Liver (tissue), 9 donors: ENCODE results near the gene DBN1. TPM values are rescaled to one million over a fixed set of nuclear protein-coding genes. Genes with fewer than 3 reads are reported as not detected.

Source experiments
- DNase-seq: peaks from one replicate; pipeline ENCODE4 v3.0.0-alpha.2; 2017; ENCODE audit warnings: low spot score
- H3K27ac ChIP-seq, 2 donors: one replicate each; pipeline ENCODE4 v1.7.0; 2013; ENCODE audit warnings: inconsistent platforms in 2 of 2, low read length in 2 of 2, control low read depth in 1 of 2, low read depth in 1 of 2, mild to moderate bottlenecking in 1 of 2
- H3K27me3 ChIP-seq, 4 donors: one replicate each; pipeline versions ENCODE4 v1.6.1 to v1.7.0; 2013; ENCODE audit warnings: low read length in 3 of 4, inconsistent platforms in 1 of 4, mild to moderate bottlenecking in 1 of 4, moderate library complexity in 1 of 4; ENCODE audit not compliant: control insufficient read depth in 4 of 4, insufficient read depth in 4 of 4
- H3K36me3 ChIP-seq, 4 donors: one replicate each; pipeline versions ENCODE4 v1.6.1 to v1.7.0; 2013; ENCODE audit warnings: low read length in 3 of 4, mild to moderate bottlenecking in 3 of 4, low read depth in 1 of 4, moderate library complexity in 1 of 4; ENCODE audit not compliant: control insufficient read depth in 4 of 4, insufficient read depth in 3 of 4
- H3K4me1 ChIP-seq, 4 donors: one replicate each; pipeline versions ENCODE4 v1.6.1 to v1.7.0; 2013; ENCODE audit warnings: low read length in 3 of 4, mild to moderate bottlenecking in 3 of 4, moderate library complexity in 1 of 4; ENCODE audit not compliant: control insufficient read depth in 4 of 4, insufficient read depth in 4 of 4
- H3K4me3 ChIP-seq, 3 donors: one replicate each; pipeline versions ENCODE4 v1.6.1 to v1.7.0; 2013; ENCODE audit warnings: low read length in 3 of 3, control low read depth in 1 of 3, low read depth in 1 of 3, mild to moderate bottlenecking in 1 of 3
- H3K9ac ChIP-seq, 2 donors: one replicate each; pipeline ENCODE4 v1.7.0; 2013; ENCODE audit warnings: low read length in 2 of 2, mild to moderate bottlenecking in 2 of 2, moderate library complexity in 2 of 2, control low read depth in 1 of 2, low read depth in 1 of 2
- H3K9me3 ChIP-seq, 4 donors: one replicate each; pipeline versions ENCODE4 v1.6.1 to v1.7.0; 2013; ENCODE audit warnings: low read length in 3 of 4; ENCODE audit not compliant: control insufficient read depth in 4 of 4
- ATF3 ChIP-seq: IDR thresholded peaks from 2 replicates; pipeline ENCODE4 v1.6.1; 2016; ENCODE audit warnings: antibody characterized with exemption
- CTCF ChIP-seq: fragments of 150-350 bp; IDR thresholded peaks from 2 replicates; pipeline ENCODE4 v1.5.1; 2017; ENCODE audit warnings: improper control_type of control experiment, low read depth, low read length; ENCODE audit not compliant: missing input control
- EGR1 ChIP-seq, 2 donors: IDR thresholded peaks; 2 replicates each; pipeline ENCODE4 v1.6.1; 2016 to 2018; ENCODE audit warnings: antibody characterized with exemption in 2 of 2, low read depth in 2 of 2
- FOXA1 ChIP-seq: IDR thresholded peaks from 2 replicates; pipeline ENCODE4 v1.6.1; 2016; ENCODE audit warnings: antibody characterized with exemption
- FOXA2 ChIP-seq: IDR thresholded peaks from 2 replicates; pipeline ENCODE4 v1.6.1; 2016; ENCODE audit warnings: antibody characterized with exemption
- HNF4A ChIP-seq, 2 donors: conservative IDR thresholded peaks; 2 replicates each; pipeline ENCODE4 v1.6.1; 2016; ENCODE audit warnings: antibody characterized with exemption in 2 of 2, mild to moderate bottlenecking in 2 of 2
- JUND ChIP-seq, 2 donors: IDR thresholded peaks; 2 replicates each; pipeline ENCODE4 v1.6.1; 2016; ENCODE audit warnings: antibody characterized with exemption in 2 of 2
- MAX ChIP-seq: IDR thresholded peaks from 2 replicates; pipeline ENCODE4 v1.6.1; 2016; ENCODE audit warnings: antibody characterized with exemption
- NR2F2 ChIP-seq: IDR thresholded peaks from 2 replicates; pipeline ENCODE4 v1.6.1; 2016; ENCODE audit warnings: antibody characterized with exemption
- SP1 ChIP-seq: IDR thresholded peaks from 2 replicates; pipeline ENCODE4 v1.6.1; 2018; ENCODE audit warnings: antibody characterized with exemption, mild to moderate bottlenecking
- TAF1 ChIP-seq: conservative IDR thresholded peaks from 2 replicates; pipeline ENCODE4 v1.6.1; 2016; ENCODE audit warnings: antibody characterized with exemption, mild to moderate bottlenecking
- YY1 ChIP-seq: IDR thresholded peaks from 2 replicates; pipeline ENCODE4 v1.6.1; 2016; ENCODE audit warnings: antibody characterized with exemption, mild to moderate bottlenecking
- WGBS: extraction: QIAGEN DNeasy Blood & Tissue Kit; methylation state at CpG from one replicate; pipeline ENCODE4 v1.1.7; 2013; 5-methylcytosine and 5-hydroxymethylcytosine counted together
- polyA plus RNA-seq, 2 donors: library from polyadenylated mRNA; stranded (reverse) in 1 of 2; unstranded in 1 of 2; fragments of 200-250 nt in 1 of 2; fragments of >200 nt in 1 of 2; fragmentation: Nextera tagmentation in 1 of 2; extraction: Ambion mirVana in 1 of 2; gene quantifications; one replicate each; pipeline versions ENCODE4 v1.2.1 to v1.2.3, GENCODE V29; 2013 to 2015
- total RNA-seq, 2 donors: library from RNA; depleted of rRNA; stranded (reverse); fragments of >200 nt; gene quantifications; one replicate each; pipeline ENCODE4 v1.2.3, GENCODE V29; 2014
- TF ChIP-seq, protein P1 (sequence below): IDR thresholded peaks from 2 replicates; pipeline ENCODE4 v1.6.1; 2016; ENCODE audit warnings: antibody characterized with exemption
- TF ChIP-seq, protein P2 (sequence below): IDR thresholded peaks from 2 replicates; pipeline ENCODE4 v1.6.1; 2016; ENCODE audit warnings: antibody characterized with exemption, mild to moderate bottlenecking
- donor health status: healthy.
- donor health status: healthy.
- donor health status: healthy.
- donor health status: healthy.
- donor health status: healthy.

The DBN1 gene
- total and polyA plus RNA-seq, 4 donors, result 1.5 to 4.9 (median 2.0) TPM

DNA sequence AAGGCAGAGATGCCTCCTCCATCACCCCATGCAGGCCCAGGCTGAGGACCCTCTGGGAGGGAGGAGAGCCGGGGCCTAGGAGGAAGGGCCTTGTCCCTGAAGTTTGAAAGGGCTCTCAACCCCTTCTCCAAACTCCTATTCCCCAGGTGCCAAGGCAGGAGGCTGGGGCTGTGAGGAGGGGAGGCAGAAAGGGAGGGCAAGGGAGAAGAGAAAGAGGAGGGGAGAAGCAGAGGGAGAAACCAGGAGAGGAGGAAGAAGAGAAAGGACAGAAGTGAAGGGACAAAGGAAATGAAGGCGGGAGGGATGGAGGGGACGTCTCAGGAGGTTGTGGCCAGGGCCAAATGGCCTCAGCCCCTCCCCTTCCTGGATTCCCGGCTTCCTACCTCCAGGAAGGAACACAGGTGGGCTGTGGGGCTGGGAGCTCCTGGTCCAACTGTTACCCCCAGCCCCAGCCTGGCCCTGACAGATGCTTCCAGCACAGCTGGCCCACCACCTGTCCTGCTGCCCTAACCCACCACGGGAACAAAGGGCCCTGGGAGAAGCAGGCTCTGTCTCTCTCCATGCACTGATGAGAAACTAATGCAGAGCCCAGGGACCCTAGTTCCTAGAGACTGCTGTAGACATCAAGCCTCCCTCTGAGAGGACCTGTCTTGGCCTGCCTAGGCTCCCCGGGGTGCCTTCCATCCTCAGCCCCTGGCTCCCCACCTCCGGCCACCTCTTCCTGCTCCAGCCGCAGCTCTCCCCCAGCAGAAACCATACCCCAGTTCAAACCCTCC is 3.5 kb downstream of the DBN1 start:
- TF ChIP-seq ATF3, result no peak
- no peak for TF ChIP-seq FOXA2
- TF ChIP-seq JUND (IDR thresholded peaks at IDR 0.05), result no peak
- TF ChIP-seq MAX, result no peak
- TF ChIP-seq, protein P1, sequence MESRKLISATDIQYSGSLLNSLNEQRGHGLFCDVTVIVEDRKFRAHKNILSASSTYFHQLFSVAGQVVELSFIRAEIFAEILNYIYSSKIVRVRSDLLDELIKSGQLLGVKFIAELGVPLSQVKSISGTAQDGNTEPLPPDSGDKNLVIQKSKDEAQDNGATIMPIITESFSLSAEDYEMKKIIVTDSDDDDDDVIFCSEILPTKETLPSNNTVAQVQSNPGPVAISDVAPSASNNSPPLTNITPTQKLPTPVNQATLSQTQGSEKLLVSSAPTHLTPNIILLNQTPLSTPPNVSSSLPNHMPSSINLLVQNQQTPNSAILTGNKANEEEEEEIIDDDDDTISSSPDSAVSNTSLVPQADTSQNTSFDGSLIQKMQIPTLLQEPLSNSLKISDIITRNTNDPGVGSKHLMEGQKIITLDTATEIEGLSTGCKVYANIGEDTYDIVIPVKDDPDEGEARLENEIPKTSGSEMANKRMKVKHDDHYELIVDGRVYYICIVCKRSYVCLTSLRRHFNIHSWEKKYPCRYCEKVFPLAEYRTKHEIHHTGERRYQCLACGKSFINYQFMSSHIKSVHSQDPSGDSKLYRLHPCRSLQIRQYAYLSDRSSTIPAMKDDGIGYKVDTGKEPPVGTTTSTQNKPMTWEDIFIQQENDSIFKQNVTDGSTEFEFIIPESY, result no peak
- Histone ChIP-seq H3K9me3 (no peaks in the 10 kb centered on the region), H3K27me3 (no peaks in the 10 kb centered on the region), H3K27ac (no peak overlapping the region), H3K9ac (no peak overlapping the region), H3K36me3 (no peaks in the 10 kb centered on the region), H3K4me1 (peaks cover 0 to 6% (median 3%) of the 10 kb centered on the region in 4 donors), H3K4me3 (no peak overlapping the region)
- 86% methylated on average over 8 of the region's 8 CpGs for WGBS
- DNase-seq, result no peak

GRCh38 chr5:177468685-177469628 is 4.5 kb downstream of the DBN1 start:
- peaks cover 0 to 6% (median 3%) of the 10 kb centered on the region in 4 donors for H3K4me1 ChIP-seq
- no peaks in the 10 kb centered on the region for H3K27me3 ChIP-seq
- no peak overlapping the region for H3K27ac ChIP-seq
- no peak overlapping the region for H3K9ac ChIP-seq
- H3K9me3 ChIP-seq, result no peaks in the 10 kb centered on the region
- DNase-seq, result no peak
- 77% methylated on average over 25 of the region's 25 CpGs for WGBS
- H3K36me3 ChIP-seq, result no peaks in the 10 kb centered on the region
- no peak for TF ChIP-seq TAF1
- TF ChIP-seq FOXA2, result no peak
- TF ChIP-seq MAX, result no peak
- TF ChIP-seq HNF4A (conservative IDR thresholded peaks at IDR 0.05), result no peak
- no peak for TF ChIP-seq NR2F2
- TF ChIP-seq JUND (IDR thresholded peaks at IDR 0.05), result no peak
- TF ChIP-seq FOXA1, result no peak
- no peak overlapping the region for H3K4me3 ChIP-seq

DNA sequence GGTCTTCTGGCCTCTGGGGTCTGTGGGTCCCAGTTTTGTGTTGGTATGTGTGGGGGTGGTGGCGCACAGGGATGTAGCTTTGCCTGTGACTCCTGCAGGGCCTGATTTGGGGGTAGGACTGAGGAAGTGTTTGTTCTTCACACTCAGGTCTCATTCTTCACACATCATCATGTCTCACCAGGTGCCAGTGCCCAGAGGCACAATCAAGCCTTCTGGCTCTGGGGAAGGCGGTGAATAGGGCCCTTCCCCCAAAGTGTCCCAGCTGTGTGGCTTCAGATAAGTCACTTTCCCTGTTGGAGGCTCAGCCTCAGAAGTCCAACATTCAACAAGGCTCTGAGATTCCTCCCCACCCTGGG is 5.1 kb downstream of the DBN1 start:
- Histone ChIP-seq H3K9ac (no peak overlapping the region), H3K4me3 (no peak overlapping the region), H3K27me3 (no peaks in the 10 kb centered on the region), H3K36me3 (no peaks in the 10 kb centered on the region), H3K9me3 (no peaks in the 10 kb centered on the region), H3K27ac (no peak overlapping the region), H3K4me1 (peaks cover 0 to 6% (median 3%) of the 10 kb centered on the region in 4 donors)
- WGBS, result 97% methylated on average over 2 of the region's 2 CpGs
- TF ChIP-seq FOXA1 (no peak), TAF1 (no peak), YY1 (no peak), EGR1 (IDR thresholded peaks at IDR 0.05; ENCODE audit: low read depth in 2 of 2) (no peak), ATF3 (no peak), NR2F2 (no peak), MAX (no peak), CTCF (no peak), SP1 (no peak), JUND (IDR thresholded peaks at IDR 0.05) (no peak), FOXA2 (no peak)
- TF ChIP-seq, protein P2, sequence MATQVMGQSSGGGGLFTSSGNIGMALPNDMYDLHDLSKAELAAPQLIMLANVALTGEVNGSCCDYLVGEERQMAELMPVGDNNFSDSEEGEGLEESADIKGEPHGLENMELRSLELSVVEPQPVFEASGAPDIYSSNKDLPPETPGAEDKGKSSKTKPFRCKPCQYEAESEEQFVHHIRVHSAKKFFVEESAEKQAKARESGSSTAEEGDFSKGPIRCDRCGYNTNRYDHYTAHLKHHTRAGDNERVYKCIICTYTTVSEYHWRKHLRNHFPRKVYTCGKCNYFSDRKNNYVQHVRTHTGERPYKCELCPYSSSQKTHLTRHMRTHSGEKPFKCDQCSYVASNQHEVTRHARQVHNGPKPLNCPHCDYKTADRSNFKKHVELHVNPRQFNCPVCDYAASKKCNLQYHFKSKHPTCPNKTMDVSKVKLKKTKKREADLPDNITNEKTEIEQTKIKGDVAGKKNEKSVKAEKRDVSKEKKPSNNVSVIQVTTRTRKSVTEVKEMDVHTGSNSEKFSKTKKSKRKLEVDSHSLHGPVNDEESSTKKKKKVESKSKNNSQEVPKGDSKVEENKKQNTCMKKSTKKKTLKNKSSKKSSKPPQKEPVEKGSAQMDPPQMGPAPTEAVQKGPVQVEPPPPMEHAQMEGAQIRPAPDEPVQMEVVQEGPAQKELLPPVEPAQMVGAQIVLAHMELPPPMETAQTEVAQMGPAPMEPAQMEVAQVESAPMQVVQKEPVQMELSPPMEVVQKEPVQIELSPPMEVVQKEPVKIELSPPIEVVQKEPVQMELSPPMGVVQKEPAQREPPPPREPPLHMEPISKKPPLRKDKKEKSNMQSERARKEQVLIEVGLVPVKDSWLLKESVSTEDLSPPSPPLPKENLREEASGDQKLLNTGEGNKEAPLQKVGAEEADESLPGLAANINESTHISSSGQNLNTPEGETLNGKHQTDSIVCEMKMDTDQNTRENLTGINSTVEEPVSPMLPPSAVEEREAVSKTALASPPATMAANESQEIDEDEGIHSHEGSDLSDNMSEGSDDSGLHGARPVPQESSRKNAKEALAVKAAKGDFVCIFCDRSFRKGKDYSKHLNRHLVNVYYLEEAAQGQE, result no peak
- DNase-seq, result no peak
